Middle frontal gyrus (tissue), 1 donor: Measurements from ENCODE around the gene TSBP1.
"Not testable (repeated sequence)": the region's sequence is repeated elsewhere in the genome, so short reads cannot be mapped to it uniquely, and the experiment has no call there.

ENCODE experiments used
- DNase-seq: peaks from one replicate; pipeline ENCODE4 v3.0.0-alpha.2; 2015; ENCODE audit warnings: low spot score; ENCODE audit errors: extremely low spot score

TSBP1 gene

GRCh38 chr6:32379545-32379944 lies 7.8 kb upstream of the TSBP1 start:
- no peak for DNase-seq

DNA sequence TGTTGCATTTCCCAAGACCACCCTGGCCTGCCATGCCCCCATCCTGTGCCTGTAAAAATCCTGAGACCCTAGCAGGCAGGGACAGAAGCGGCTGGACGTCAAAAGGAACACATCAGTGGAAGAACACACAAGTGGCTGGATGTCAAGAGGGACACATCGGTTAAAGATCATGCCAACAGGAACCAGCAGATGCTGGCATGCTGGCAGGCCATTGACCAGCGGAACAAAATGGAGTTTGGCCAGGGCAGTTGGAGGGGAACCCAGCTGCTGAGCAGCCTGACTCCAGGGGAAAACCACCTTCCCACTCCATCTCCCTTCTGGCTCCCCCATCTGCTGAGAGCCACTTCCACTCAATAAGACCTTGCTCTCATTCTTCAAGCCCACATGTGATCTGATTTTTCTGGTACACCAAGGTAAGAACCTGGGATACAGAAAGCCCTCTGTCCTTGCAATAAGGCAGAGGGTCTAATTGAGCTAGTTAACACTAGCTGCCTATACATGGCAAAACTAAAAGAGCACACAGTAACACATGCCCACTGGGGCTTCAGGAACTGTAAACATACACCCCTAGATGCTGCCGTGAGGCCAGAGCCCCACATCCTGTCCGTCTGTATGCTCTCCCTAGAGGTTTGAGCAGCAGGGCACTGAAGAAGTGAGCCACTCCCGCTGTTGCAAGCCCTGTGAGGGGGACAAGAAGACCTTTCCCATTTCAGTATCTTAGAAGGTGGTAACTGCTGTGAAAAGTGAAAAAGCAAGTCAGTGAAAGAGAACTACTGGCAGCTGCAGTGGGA lies 4.2 kb upstream of the TSBP1 start:
- DNase-seq, result no peak

DNA sequence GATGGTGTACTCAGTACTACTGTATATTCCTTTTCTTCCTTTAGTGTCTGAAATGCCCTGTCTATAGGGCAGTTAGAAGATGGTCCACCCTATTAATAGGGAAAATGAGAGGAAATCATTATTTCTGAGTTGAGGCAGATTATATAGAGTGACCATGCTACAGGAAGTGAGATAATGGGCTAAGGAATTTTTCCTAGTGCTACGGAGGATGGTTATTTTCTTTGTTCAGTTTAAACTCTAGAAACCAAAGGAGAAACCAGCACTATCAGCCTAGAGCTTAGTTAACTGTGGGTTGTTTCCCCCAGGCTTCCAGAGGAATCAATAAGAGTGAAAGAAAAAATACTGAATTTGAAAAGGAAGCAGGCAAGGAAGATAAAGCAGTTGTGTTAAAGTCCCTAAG lies 474 bp downstream of the TSBP1 start:
- DNase-seq, result no peak

DNA sequence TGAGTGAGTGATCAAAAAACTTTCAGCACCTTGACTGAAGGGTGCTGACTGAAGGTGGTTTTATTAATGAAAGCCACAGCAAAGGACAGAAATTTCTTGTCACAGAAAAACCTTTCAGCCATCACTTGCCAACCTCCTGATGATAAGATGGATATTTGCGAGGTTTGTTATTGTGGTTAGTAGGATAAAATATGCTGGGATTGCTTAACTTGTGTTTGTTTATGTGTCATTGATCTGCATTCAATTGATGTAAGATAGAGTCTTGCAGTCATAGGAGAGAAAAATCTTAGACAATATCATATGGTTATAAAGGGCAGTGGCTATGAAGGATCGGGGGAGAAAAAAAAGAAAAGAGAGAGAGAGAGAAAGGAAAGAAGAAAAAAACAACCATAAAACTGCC lies 1.2 kb downstream of the TSBP1 start:
- no peak for DNase-seq

GRCh38 chr6:32369660-32370059 lies 2.0 kb downstream of the TSBP1 start:
- no peak for DNase-seq

DNA sequence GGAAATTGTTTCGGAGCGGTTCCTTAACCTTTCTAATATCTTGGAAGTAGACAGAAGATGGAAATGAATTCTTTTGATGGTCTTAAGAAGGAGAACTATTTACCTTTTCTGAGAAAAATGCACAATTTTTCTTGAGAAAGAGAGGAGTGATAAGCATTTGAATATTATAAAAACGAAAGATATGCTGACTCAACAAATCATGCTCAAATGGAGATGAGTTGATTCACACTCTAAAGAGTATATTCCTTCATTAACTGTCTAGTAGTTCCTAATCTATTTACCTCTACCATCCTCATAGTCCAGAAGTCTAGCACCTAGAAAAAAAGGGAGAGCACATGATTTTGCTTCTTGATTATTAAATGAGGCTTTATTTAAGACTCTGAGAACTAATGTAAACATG lies 4.1 kb downstream of the TSBP1 start:
- no peak for DNase-seq

DNA sequence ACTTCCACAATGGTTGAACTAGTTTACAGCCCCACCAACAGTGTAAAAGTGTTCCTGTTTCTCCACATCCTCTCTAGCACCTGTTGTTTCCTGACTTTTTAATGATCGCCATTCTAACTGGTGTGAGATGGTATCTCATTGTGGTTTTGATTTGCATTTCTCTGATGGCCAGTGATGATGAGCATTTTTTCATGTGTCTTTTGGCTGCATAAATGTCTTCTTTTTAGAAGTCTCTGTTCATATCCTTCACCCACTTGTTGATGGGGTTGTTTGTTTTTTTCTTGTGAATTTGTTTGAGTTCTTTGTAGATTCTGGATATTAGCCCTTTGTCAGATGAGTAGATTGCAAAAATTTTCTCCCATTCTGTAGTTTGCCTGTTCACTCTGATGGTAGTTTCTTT lies 12.5 kb downstream of the TSBP1 start:
- not testable (repeated sequence) for DNase-seq

GRCh38 chr6:32358548-32358947 lies 13.2 kb downstream of the TSBP1 start:
- not testable (repeated sequence) for DNase-seq

DNA sequence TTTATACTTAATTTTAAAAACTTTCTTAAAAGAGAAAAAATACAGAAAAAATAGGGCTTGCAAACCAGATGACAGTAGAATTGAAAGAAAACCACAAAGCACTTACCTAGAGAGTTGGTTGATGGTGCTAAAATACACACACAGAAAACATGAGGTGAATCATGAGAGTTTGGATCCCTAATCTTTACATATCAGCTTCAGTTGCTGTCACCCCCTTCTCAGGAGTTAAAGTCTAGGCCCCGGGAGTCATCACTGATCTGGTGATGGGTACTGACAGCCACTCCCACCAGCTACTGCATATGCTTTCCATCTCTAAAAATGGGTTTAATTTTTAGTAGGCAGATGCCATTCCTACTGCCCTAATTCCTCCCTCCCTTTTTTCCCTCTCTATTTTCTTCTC lies 16.7 kb downstream of the TSBP1 start:
- no peak for DNase-seq

DNA sequence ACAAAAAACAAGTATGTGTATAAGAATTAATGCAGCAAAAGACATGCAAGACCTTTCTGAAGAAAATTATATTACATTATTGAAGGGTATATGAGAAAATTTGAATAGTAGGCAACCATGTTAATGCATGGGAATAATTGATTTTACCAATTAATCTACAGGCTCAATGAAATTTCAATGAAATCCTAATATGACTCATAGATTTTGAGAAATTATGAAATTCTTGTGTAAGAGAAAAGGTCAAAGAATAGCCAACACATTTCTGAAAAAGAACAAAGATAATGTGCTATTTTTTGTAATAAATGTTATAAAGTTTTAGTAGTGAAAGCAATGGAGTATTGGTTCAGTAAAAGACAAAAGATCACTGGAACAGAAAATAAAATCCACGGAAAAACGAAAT lies 18.4 kb downstream of the TSBP1 start:
- DNase-seq, result no peak

DNA sequence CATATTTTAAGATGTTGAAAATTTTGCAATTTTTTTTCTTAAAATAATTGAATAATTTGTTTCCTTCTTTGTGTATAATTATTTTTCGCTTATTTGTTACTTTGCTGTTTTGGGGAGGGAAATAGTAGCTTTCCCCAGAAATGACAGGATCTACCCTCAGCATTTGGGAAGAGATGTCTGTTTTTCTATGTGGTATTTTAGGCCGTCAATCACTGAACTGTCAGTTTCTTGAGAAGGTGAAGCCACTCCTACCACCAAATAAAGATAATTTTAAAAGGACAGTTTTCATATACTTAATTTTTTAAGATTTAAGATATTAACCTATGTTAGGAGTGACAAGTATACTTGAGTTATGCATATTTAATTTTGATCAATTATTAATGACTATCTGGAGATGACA lies 31.5 kb downstream of the TSBP1 start:
- no peak for DNase-seq

DNA sequence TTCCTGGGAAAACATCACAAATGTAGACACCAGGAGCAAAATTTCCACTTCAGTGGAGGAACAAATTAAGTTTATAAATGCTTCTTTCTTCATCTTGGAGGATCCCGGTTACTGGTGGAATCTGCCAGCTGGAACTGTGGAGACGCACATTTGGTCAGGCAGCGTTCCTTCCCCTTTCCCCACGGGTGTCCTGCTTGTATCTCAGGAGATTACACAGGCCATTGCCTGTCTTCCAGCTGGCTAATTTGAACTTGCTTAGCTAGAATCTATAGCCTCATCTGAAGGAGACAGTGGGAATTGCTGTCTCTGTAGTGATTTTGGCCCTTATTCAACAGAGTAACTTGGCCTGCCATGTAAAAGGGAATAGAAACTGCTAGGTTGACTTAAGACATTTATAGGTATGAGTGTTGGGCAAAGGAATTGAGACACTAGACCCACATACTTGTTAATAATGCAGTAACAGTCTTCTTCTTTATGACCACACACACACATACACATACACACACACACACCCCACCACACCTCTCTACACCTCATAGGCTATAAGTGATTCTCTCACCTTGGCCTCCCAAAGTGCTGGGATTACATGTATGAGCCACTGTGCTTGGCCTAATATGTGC lies 34.4 kb downstream of the TSBP1 start:
- no peak for DNase-seq

DNA sequence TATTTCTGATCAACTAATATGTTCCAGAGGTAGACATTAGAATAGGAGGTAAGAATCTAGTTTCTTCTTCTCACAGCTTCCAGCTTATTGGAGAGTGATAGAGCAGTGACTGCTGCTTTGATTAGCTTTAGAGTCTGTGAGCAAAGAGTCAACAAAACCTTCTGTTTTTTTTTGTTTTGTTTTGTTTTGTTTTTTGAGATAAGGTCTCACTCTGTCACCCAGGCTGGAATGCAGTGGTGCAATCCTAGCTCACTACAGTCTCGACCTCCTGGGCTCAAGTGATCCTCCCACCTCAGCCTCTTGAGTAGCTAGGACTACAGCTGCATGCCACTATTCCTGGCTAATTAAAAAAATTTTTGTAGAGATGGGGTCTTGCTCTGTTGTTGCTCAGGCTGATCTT lies 39.3 kb downstream of the TSBP1 start:
- no peak for DNase-seq

GRCh38 chr6:32329141-32329540 lies 42.6 kb downstream of the TSBP1 start:
- no peak for DNase-seq

- no peak for DNase-seq
These were observed 44.6 kb downstream of the TSBP1 start for GRCh38 chr6:32327103-32327502.

GRCh38 chr6:32318501-32318900 lies 53.2 kb downstream of the TSBP1 start:
- no peak for DNase-seq

GRCh38 chr6:32317541-32317940 lies 54.2 kb downstream of the TSBP1 start:
- no peak for DNase-seq

- no peak for DNase-seq
These were observed 57.7 kb downstream of the TSBP1 start for GRCh38 chr6:32313964-32314363.

DNA sequence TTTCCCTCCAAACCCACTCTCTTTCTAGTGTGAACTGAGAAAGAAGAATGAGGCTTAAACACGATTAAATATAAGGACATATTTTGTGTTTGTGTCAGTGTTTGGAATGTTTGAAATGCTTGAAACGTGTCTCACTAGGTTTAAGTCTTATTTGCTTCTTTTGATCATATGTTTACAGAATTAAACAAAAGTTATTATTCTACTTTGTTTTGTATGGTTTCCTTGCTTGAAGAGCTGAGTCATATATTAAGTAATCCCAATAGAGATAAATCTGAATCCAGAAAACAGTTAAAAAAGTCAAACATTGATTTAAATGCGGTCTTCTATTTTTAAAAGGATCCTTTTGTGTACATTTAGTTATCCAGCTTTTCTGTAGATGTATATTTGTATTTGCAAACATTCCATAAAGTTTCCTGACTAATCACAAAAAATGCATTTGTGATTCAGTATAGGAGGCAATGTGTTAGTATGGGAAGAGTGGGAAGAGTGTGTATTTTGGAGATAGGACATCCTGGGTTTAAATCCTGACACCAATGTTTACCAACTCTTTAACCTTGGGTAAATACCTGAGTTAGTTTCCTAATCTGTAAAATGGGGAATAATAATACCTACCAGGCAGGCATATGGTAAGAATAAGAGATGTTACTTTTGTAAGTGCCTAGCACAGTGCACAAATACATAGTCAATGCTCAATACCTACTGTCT lies 72.9 kb downstream of the TSBP1 start:
- no peak for DNase-seq

GRCh38 chr6:32294980-32295379 lies 76.7 kb downstream of the TSBP1 start:
- DNase-seq, result not testable (repeated sequence)

DNA sequence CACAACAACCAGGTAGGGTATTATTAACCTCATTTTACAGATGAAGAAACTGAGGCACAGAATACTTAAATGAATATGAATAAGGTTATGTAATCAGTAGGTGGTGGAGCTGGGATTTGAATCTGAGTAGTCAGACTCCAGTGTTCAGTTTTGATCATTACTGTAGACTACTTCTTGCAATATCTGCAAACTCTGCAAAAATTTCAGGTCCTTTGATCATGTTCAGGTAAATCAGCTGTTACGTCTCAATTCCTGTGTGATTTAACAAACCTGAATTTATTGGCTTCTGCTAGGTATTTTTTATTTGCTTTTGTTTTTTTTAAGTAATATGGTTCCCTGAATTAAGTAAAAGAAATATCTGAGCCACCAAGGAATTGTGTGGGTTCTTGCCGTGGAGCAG lies 77.1 kb downstream of the TSBP1 start:
- no peak for DNase-seq

- no peak for DNase-seq
These were observed 78.0 kb downstream of the TSBP1 start for GRCh38 chr6:32293695-32294094.

DNA sequence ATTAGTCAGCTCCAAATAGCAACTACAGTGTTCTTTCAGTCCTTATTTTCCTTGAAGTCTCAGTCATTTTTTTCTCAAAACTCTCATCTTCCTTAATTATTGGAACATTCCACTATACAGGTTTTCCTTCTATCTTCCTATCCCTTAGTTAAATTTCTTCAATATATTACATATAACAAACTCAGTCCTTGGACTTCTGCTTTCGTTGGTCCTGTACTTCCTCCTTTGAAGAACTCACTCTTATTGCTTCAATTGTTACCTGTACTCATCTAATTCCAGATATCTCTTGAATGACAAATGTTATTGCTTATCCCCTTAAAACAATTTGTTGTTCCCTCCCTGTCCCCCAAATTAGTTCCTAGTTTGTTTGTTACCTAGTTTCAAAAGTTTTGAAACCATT lies 80.2 kb downstream of the TSBP1 start:
- DNase-seq, result no peak
